HEK293 (cell line): ENCODE measurements around the gene MYLK.

Experiments
- CTCF ChIA-PET: fragments of 350-600 bp; formaldehyde crosslinking; extraction: SDS; loops from one replicate; lab custom pipeline; 2021; ENCODE audit warnings: antibody characterized with exemption; lab: Yijun Ruan, JAX
- POLR2A ChIA-PET: fragments of 300-600 bp; formaldehyde crosslinking; extraction: SDS; loops from one replicate; lab custom pipeline; 2020; ENCODE audit warnings: antibody characterized with exemption, inconsistent platforms; lab: Yijun Ruan, JAX
- H3K27ac ChIP-seq: fragments of 200-500 bp; sonication (Bioruptor generic); 2 replicates; pipeline ENCODE4 v1.5.1; 2014; ENCODE audit warnings: low read depth, low read length, control low read depth, inconsistent platforms; ENCODE audit errors: extremely low read depth
- H3K36me3 ChIP-seq, 2 experiments: fragments of 200-500 bp in 1 of 2; sonication (Bioruptor generic) in 1 of 2; 1 replicate in 1 of 2; 2 replicates in 1 of 2; pipeline ENCODE4 v1.5.1; 2014 to 2017; ENCODE audit warnings: inconsistent platforms in 2 of 2, low read length in 2 of 2; ENCODE audit not compliant: control insufficient read depth in 2 of 2, insufficient read depth in 1 of 2
- H3K4me1 ChIP-seq: fragments of 200-500 bp; sonication (Bioruptor generic); 2 replicates; pipeline ENCODE4 v1.5.1; 2014; ENCODE audit warnings: mild to moderate bottlenecking, low read length, inconsistent platforms; ENCODE audit not compliant: control insufficient read depth, insufficient read depth
- H3K4me3 ChIP-seq: 2 replicates; pipeline ENCODE4 v1.5.1; 2011; ENCODE audit warnings: low read depth, mild to moderate bottlenecking, control low read depth, low read length, moderate library complexity
- H3K9me3 ChIP-seq: fragments of 200-500 bp; sonication (Bioruptor generic); 2 replicates; pipeline ENCODE4 v1.5.1; 2014; ENCODE audit warnings: low read depth, low read length, inconsistent platforms; ENCODE audit not compliant: control insufficient read depth, insufficient read depth
- CTCF ChIP-seq: fragments of 450-650 bp; formaldehyde crosslinking; IDR thresholded peaks from 2 replicates; pipeline ENCODE4 v1.5.1; 2016; ENCODE audit warnings: missing biosample characterization, missing genetic modification characterization
- GLIS1 ChIP-seq: fragments of 450-650 bp; formaldehyde crosslinking; IDR thresholded peaks from 2 replicates; pipeline ENCODE4 v1.5.1; 2016; ENCODE audit warnings: missing biosample characterization, missing genetic modification characterization
- HOXC10 ChIP-seq: sonication (generic); formaldehyde crosslinking; IDR thresholded peaks from 2 replicates; pipeline ENCODE4 v1.8.1; 2023; ENCODE audit warnings: mild to moderate bottlenecking, missing genetic modification reagents
- MZF1 ChIP-seq: fragments of 450-650 bp; formaldehyde crosslinking; IDR thresholded peaks from 2 replicates; pipeline ENCODE4 v1.5.1; 2017; ENCODE audit warnings: missing biosample characterization, missing genetic modification characterization, borderline replicate concordance
- PBX3 ChIP-seq: sonication (generic); formaldehyde crosslinking; IDR thresholded peaks from 2 replicates; pipeline ENCODE4 v1.8.1; 2022; ENCODE audit warnings: mild to moderate bottlenecking, moderate library complexity, missing genetic modification reagents
- PRDM6 ChIP-seq: fragments of 450-650 bp; formaldehyde crosslinking; IDR thresholded peaks from 2 replicates; pipeline ENCODE4 v1.5.1; 2017; ENCODE audit warnings: missing biosample characterization, missing genetic modification characterization
- REST ChIP-seq: fragments of 450-650 bp; formaldehyde crosslinking; IDR thresholded peaks from 2 replicates; pipeline ENCODE4 v1.5.1; 2016; ENCODE audit warnings: missing biosample characterization, missing genetic modification characterization
- WT1 ChIP-seq: fragments of 450-650 bp; formaldehyde crosslinking; IDR thresholded peaks from 2 replicates; pipeline ENCODE4 v1.5.1; 2016; ENCODE audit warnings: missing biosample characterization, missing genetic modification characterization
- YY1 ChIP-seq: fragments of 450-650 bp; formaldehyde crosslinking; IDR thresholded peaks from 2 replicates; pipeline ENCODE4 v1.5.1; 2018; ENCODE audit warnings: missing biosample characterization, missing genetic modification characterization
- ZFP3 ChIP-seq: fragments of 450-650 bp; formaldehyde crosslinking; IDR thresholded peaks from 2 replicates; pipeline ENCODE4 v1.5.1; 2016; ENCODE audit warnings: low read depth, missing biosample characterization, missing genetic modification characterization
- ZFP69B ChIP-seq: fragments of 450-650 bp; formaldehyde crosslinking; IDR thresholded peaks from 2 replicates; pipeline ENCODE4 v1.5.1; 2016; ENCODE audit warnings: missing biosample characterization, missing genetic modification characterization
- ZIC2 ChIP-seq: fragments of 450-650 bp; formaldehyde crosslinking; IDR thresholded peaks from 2 replicates; pipeline ENCODE4 v1.5.1; 2016; ENCODE audit warnings: missing biosample characterization, missing genetic modification characterization
- ZNF114 ChIP-seq: fragments of 450-650 bp; formaldehyde crosslinking; IDR thresholded peaks from 2 replicates; pipeline ENCODE4 v1.5.0; 2017; ENCODE audit warnings: missing biosample characterization, missing genetic modification characterization
- ZNF133 ChIP-seq: fragments of 450-650 bp; formaldehyde crosslinking; IDR thresholded peaks from 2 replicates; pipeline ENCODE4 v1.5.1; 2016; ENCODE audit warnings: missing biosample characterization, missing genetic modification characterization
- ZNF211 ChIP-seq: fragments of 450-650 bp; formaldehyde crosslinking; IDR thresholded peaks from 2 replicates; pipeline ENCODE4 v1.5.1; 2016; ENCODE audit warnings: low read depth, missing biosample characterization, missing genetic modification characterization
- ZNF214 ChIP-seq: fragments of 450-650 bp; formaldehyde crosslinking; IDR thresholded peaks from 2 replicates; pipeline ENCODE4 v1.5.1; 2017; ENCODE audit warnings: missing biosample characterization, mild to moderate bottlenecking, missing genetic modification characterization, borderline replicate concordance
- ZNF292 ChIP-seq: fragments of 450-650 bp; formaldehyde crosslinking; IDR thresholded peaks from 2 replicates; pipeline ENCODE4 v1.5.1; 2016; ENCODE audit warnings: low read depth, missing biosample characterization, missing genetic modification characterization, borderline replicate concordance
- ZNF398 ChIP-seq: fragments of 450-650 bp; formaldehyde crosslinking; IDR thresholded peaks from 2 replicates; pipeline ENCODE4 v1.5.1; 2017; ENCODE audit warnings: missing biosample characterization, missing genetic modification characterization
- ZNF404 ChIP-seq: fragments of 450-650 bp; formaldehyde crosslinking; IDR thresholded peaks from 2 replicates; pipeline ENCODE4 v1.5.1; 2017; ENCODE audit warnings: missing biosample characterization, missing genetic modification characterization
- ZNF473 ChIP-seq: fragments of 450-650 bp; formaldehyde crosslinking; IDR thresholded peaks from 2 replicates; pipeline ENCODE4 v1.5.1; 2017; ENCODE audit warnings: missing biosample characterization, missing genetic modification characterization
- ZNF549 ChIP-seq: fragments of 450-650 bp; IDR thresholded peaks from 2 replicates; pipeline ENCODE4 v1.5.1; 2018; ENCODE audit warnings: missing biosample characterization, missing genetic modification characterization, mild to moderate bottlenecking, inconsistent platforms, moderate library complexity
- ZNF654 ChIP-seq: fragments of 450-650 bp; formaldehyde crosslinking; IDR thresholded peaks from 2 replicates; pipeline ENCODE4 v1.5.1; 2016; ENCODE audit warnings: low read depth, missing biosample characterization, missing genetic modification characterization
- ZNF791 ChIP-seq: fragments of 450-650 bp; formaldehyde crosslinking; IDR thresholded peaks from 2 replicates; pipeline ENCODE4 v1.5.1; 2016; ENCODE audit warnings: missing biosample characterization, missing genetic modification characterization
- ZNF830 ChIP-seq: fragments of 450-650 bp; IDR thresholded peaks from 2 replicates; pipeline ENCODE4 v1.5.0; 2018; ENCODE audit warnings: missing biosample characterization, missing genetic modification characterization, low read depth, mild to moderate bottlenecking, moderate library complexity
- ZSCAN30 ChIP-seq: fragments of 450-650 bp; IDR thresholded peaks from 2 replicates; pipeline ENCODE4 v1.5.1; 2018; ENCODE audit warnings: missing biosample characterization, mild to moderate bottlenecking, missing genetic modification characterization, moderate library complexity

Gene MYLK

GRCh38 chr3:123652342-123652984 lies 231.7 kb downstream of the MYLK start:
- H3K4me1 ChIP-seq, result no peaks in the 10 kb centered on the region
- POLR2A ChIA-PET, result no interaction called here
- TF ChIP-seq PBX3 (CRISPR knock-in tag), result no peak
- TF ChIP-seq YY1, result no peak
- TF ChIP-seq ZNF211 (tag by site-specific recombination), result no peak
- no peak for TF ChIP-seq ZNF473 (tag by site-specific recombination)
- TF ChIP-seq ZNF398, result no peak
- no peak for TF ChIP-seq ZFP3 (tag by site-specific recombination)
- TF ChIP-seq ZNF214 (tag by site-specific recombination), result no peak
- TF ChIP-seq ZNF654 (tag by site-specific recombination), result peak; percentile 78
- peak; percentile 64 for TF ChIP-seq REST
- TF ChIP-seq ZNF133 (tag by site-specific recombination), result no peak
- TF ChIP-seq CTCF, result peak; percentile 76
- no peak for TF ChIP-seq ZNF114 (tag by site-specific recombination)
- no peak for TF ChIP-seq WT1
- no peak for TF ChIP-seq ZNF292 (tag by site-specific recombination)
- no peak for TF ChIP-seq ZIC2 (tag by site-specific recombination)
- no peak for TF ChIP-seq HOXC10 (CRISPR knock-in tag)
- TF ChIP-seq MZF1 (tag by site-specific recombination), result no peak
- no peak for TF ChIP-seq ZNF404 (tag by site-specific recombination)
- TF ChIP-seq ZNF791 (tag by site-specific recombination), result no peak
- TF ChIP-seq GLIS1 (tag by site-specific recombination), result peak; percentile 66
- no peak for TF ChIP-seq ZFP69B (tag by site-specific recombination)
- TF ChIP-seq ZNF549 (tag by site-specific recombination), result no peak
- TF ChIP-seq ZSCAN30 (tag by site-specific recombination), result peak; percentile 68; the same call in 1 of the 2 replicates
- TF ChIP-seq PRDM6 (tag by site-specific recombination), result no peak
- no peak for TF ChIP-seq ZNF830
- CTCF ChIA-PET, result interaction anchor here (0.5 to 8.2 kb wide), 39 partner anchors 10 to 941 kb away, joined by 3 to 82 read pairs (median 4); no protein-coding TSS in a partner anchor
- H3K9me3 ChIP-seq, result no peaks in the 10 kb centered on the region
- peaks cover 0 to 26% of the 10 kb centered on the region in 2 experiments; a peak in 1 of 3 replicates for H3K36me3 ChIP-seq
- no peak overlapping the region for H3K4me3 ChIP-seq
- no peak overlapping the region for H3K27ac ChIP-seq
